WERI-Rb-1 (cell line): ENCODE data around the gene CDK5RAP2.

Source experiments
- DNase-seq: peaks from one replicate; pipeline ENCODE4 v3.0.0-alpha.2; 2020
- H3K27ac ChIP-seq: fragments of 250-450 bp; sonication (Bioruptor Pico); 2 replicates; pipeline ENCODE4 v1.5.1; 2020; ENCODE audit warnings: mild to moderate bottlenecking, moderate library complexity
- H3K27me3 ChIP-seq: fragments of 250-450 bp; sonication (Bioruptor Pico); 2 replicates; pipeline ENCODE4 v1.5.1; 2021; ENCODE audit warnings: mild to moderate bottlenecking, low read depth, moderate library complexity; ENCODE audit not compliant: insufficient read depth, severe bottlenecking
- H3K36me3 ChIP-seq: fragments of 250-450 bp; sonication (Bioruptor Pico); 2 replicates; pipeline ENCODE4 v1.5.1; 2020; ENCODE audit warnings: mild to moderate bottlenecking, moderate library complexity
- H3K4me3 ChIP-seq: 2 replicates; pipeline ENCODE4 v1.5.1; 2011; ENCODE audit warnings: low read depth, mild to moderate bottlenecking, control low read depth, low read length
- H3K9me3 ChIP-seq: fragments of 250-450 bp; sonication (Bioruptor Pico); 2 replicates; pipeline ENCODE4 v1.5.1; 2021; ENCODE audit warnings: mild to moderate bottlenecking, moderate library complexity; ENCODE audit not compliant: severe bottlenecking
- TF ChIP-seq, protein P1 (sequence below): IDR thresholded peaks from 2 replicates; pipeline ENCODE4 v1.5.1; 2011; ENCODE audit warnings: low read depth, mild to moderate bottlenecking, control low read depth, inconsistent platforms, low read length

The CDK5RAP2 gene

DNA sequence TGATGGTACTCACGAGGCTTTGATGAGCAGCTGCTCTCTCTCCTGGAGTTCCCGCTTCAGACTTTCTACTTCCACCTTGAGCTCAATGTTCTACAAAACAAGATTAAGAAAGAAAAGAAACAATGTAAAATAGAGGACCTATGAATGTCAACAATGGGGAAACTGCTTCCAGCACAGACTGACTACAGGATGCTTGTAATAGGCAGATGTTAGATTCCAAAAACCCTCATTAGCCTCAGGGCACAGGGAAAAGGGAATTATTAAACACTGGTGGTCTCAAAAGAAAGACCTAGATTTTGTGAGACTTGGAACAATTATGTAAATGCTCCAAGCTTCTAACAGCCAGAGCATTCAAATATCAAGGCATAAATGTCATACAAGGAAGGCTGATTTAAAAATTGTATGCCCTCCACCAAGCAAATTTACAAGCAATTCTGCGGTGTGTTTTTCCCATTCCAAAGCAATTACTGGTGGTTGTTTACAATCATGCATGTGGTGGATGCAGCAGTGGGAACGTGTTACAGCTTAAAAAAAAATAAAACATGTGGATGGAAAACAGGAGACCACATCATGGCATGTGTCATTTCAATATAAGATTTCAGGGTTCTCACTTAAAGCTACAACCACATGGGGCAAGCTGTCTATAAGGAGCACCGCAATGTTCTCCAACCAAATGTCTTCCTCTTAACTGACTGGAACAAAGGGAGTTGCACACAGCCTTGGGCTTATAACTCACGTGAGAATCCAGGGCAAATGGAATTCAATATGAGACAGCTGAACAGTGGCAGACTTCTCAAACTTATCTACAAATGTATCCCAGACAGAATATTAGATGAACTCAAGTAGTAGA lies 34.0 kb downstream of the CDK5RAP2 start:
- no peak for DNase-seq
- no peak overlapping the region for H3K4me3 ChIP-seq
- TF ChIP-seq, protein P1, sequence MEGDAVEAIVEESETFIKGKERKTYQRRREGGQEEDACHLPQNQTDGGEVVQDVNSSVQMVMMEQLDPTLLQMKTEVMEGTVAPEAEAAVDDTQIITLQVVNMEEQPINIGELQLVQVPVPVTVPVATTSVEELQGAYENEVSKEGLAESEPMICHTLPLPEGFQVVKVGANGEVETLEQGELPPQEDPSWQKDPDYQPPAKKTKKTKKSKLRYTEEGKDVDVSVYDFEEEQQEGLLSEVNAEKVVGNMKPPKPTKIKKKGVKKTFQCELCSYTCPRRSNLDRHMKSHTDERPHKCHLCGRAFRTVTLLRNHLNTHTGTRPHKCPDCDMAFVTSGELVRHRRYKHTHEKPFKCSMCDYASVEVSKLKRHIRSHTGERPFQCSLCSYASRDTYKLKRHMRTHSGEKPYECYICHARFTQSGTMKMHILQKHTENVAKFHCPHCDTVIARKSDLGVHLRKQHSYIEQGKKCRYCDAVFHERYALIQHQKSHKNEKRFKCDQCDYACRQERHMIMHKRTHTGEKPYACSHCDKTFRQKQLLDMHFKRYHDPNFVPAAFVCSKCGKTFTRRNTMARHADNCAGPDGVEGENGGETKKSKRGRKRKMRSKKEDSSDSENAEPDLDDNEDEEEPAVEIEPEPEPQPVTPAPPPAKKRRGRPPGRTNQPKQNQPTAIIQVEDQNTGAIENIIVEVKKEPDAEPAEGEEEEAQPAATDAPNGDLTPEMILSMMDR, result no peak
- H3K27me3 ChIP-seq, result no peaks in the 10 kb centered on the region
- no peak overlapping the region for H3K27ac ChIP-seq
- H3K36me3 ChIP-seq, result peaks cover 94% of the 10 kb centered on the region
- H3K9me3 ChIP-seq, result no peaks in the 10 kb centered on the region

DNA sequence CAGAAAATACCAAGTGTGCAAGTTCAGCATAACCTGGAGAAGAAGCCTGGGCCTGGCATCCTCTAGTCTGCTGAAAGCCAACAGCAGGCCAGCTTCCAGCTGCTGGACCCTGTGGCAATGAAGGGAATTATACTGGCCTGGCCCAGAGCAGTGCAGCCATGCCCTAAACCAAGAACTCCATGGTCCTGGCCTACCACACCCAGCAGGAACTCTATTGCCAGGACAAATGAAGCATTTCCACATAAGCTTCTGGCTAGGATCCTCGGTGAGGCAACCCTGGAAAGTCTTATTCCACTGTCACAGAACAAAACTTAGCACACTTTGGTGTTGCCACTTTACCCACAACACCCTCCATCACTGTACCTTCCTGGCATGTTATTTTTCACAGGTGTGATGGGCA lies 35.5 kb downstream of the CDK5RAP2 start:
- Histone ChIP-seq H3K4me3 (no peak overlapping the region), H3K36me3 (peaks cover 88% of the 10 kb centered on the region), H3K9me3 (no peaks in the 10 kb centered on the region), H3K27me3 (no peaks in the 10 kb centered on the region), H3K27ac (no peak overlapping the region)
- TF ChIP-seq, protein P1, result no peak
- DNase-seq, result no peak

DNA sequence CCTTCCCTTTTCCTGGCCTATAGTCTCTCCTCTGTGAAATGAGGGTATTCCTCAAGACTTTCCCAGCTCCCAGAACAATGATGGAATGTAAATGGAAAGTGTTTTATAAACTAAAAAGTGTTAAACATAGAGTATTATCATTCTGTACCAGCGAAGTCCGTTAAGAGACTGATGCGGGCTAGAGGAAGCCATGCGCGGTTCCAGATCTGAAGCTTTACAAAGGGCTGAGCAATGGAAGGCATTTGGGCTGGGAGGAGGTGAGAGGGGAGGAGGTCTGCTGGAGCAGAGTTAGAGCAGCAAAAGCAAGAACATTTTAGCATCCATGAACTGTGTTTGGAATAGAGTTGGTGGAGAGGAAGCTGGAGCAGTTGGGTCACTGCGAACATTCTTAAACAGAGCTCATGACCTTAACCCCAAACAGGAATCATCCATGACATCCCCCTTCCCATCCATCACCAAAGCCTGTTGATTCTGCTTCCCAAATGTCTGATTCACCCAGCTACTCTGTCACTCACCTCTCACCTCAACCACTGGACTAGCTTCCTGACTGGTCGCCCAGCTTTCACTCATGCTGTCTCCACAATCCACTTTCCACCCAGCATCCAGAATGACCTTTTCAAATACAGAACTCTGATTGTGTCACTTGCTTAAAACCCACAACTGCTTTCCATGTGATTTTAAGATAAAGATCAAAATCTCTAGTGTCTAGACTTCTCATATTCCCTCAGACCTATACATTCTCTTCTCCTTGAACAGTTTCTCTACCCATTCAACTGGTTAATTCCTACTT lies 37.1 kb downstream of the CDK5RAP2 start:
- no peak overlapping the region for H3K4me3 ChIP-seq
- H3K9me3 ChIP-seq, result no peaks in the 10 kb centered on the region
- TF ChIP-seq, protein P1, result no peak
- no peak for DNase-seq
- H3K27me3 ChIP-seq, result no peaks in the 10 kb centered on the region
- peaks cover 78% of the 10 kb centered on the region for H3K36me3 ChIP-seq
- H3K27ac ChIP-seq, result no peak overlapping the region

DNA sequence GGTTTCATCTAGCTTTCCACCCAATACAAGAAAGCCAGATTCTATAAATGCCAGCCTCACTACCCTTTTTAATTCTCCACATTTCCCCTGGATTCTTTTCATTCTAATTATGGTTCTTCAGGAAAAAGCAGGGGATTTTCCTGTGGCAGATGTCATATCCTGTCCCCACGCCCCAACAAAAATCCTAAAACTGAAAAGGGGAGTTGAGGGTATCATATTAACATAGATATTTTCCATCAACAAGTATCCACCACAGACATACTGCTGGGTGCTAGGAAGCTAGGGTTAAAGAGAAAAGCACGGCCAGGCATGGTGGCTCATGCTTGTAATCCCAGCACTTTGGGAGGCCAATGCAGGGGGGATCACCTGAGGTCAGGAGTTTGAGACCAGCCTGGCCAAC lies 38.0 kb downstream of the CDK5RAP2 start:
- no peak for DNase-seq
- peaks cover 77% of the 10 kb centered on the region for H3K36me3 ChIP-seq
- TF ChIP-seq, protein P1, result no peak
- no peak overlapping the region for H3K4me3 ChIP-seq
- H3K27me3 ChIP-seq, result no peaks in the 10 kb centered on the region
- H3K27ac ChIP-seq, result no peak overlapping the region
- no peaks in the 10 kb centered on the region for H3K9me3 ChIP-seq

DNA sequence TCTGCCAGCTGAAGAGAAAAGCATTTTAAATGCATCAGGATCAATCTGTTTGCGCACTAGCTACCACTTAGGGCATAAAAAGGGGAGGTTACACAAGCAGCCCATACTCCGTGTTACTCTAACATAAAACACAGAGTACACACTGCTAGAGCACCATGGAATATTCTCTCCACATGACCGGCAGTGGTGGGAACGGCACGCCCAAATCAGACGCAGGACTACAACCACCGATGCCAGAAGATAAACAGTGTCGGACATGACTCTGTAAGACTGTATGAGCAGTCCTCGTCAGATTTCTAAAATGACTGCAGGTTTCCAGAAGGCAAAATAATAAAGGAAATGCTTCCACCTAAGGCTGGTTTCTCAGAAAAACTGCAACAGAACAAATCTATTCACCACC lies 40.0 kb downstream of the CDK5RAP2 start:
- H3K36me3 ChIP-seq, result peaks cover 73% of the 10 kb centered on the region
- no peak for DNase-seq
- TF ChIP-seq, protein P1, result no peak
- H3K27me3 ChIP-seq, result no peaks in the 10 kb centered on the region
- no peak overlapping the region for H3K4me3 ChIP-seq
- no peaks in the 10 kb centered on the region for H3K9me3 ChIP-seq
- no peak overlapping the region for H3K27ac ChIP-seq
